WTC11 (cell line): Measurements from ENCODE around the gene EXO5. TPM values are rescaled to one million over a fixed set of nuclear protein-coding genes. Genes with fewer than 3 reads are reported as not detected.

Experiments used
- ATAC-seq: fragments of 200-7000 bp; cut with Tn5 transposase; 2 replicates; pipeline ENCODE4 v1.10.0; 2021; ENCODE audit warnings: mild to moderate bottlenecking, moderate library complexity
- Bru-seq: library from RNA; stranded (reverse); fragments of 400-500 nt; gene quantifications from one replicate; lab custom pipeline; 2021; lab: Mats Ljungman, UMichigan
- CTCF ChIA-PET: fragments of 300-600 bp; sonication (Branson Sonifier 250); formaldehyde crosslinking; loops from one replicate; lab custom pipeline; 2021; ENCODE audit warnings: antibody characterized with exemption; lab: Charles Lee
- POLR2A ChIA-PET: fragments of 350-600 bp; sonication (Branson Sonifier 250); formaldehyde crosslinking; loops from one replicate; lab custom pipeline; 2021; ENCODE audit warnings: antibody characterized with exemption; lab: Charles Lee
- DNase-seq: peaks from one replicate; pipeline ENCODE4 v3.0.0; 2021; ENCODE audit warnings: low spot score
- H3K27ac Mint-ChIP-seq: 2 replicates; pipeline ENCODE4 v1.8.0; 2021; ENCODE audit warnings: mixed read lengths
- H3K27me3 Mint-ChIP-seq: 2 replicates; pipeline ENCODE4 v1.8.0; 2021; ENCODE audit warnings: low read depth, mild to moderate bottlenecking, moderate library complexity, mixed read lengths
- H3K36me3 Mint-ChIP-seq: 2 replicates; pipeline ENCODE4 v1.8.0; 2021; ENCODE audit warnings: mixed read lengths
- H3K4me1 Mint-ChIP-seq: 2 replicates; pipeline ENCODE4 v1.8.0; 2022; ENCODE audit warnings: mixed read lengths
- H3K4me3 Mint-ChIP-seq: 2 replicates; pipeline ENCODE4 v1.8.0; 2021; ENCODE audit warnings: mild to moderate bottlenecking, moderate library complexity, mixed read lengths
- H3K9me3 Mint-ChIP-seq: 2 replicates; pipeline ENCODE4 v1.8.0; 2021; ENCODE audit warnings: mixed read lengths
- AR ChIP-seq: fragments of 250-450 bp; sonication (Bioruptor Pico); IDR thresholded peaks from 2 replicates; pipeline ENCODE4 v1.9.0; 2021; ENCODE audit warnings: mild to moderate bottlenecking
- E2F1 ChIP-seq: sonication (generic); formaldehyde crosslinking; IDR thresholded peaks from 2 replicates; pipeline ENCODE4 v1.8.0; 2022; ENCODE audit warnings: mild to moderate bottlenecking, missing genetic modification reagents
- ESRRA ChIP-seq: sonication (generic); formaldehyde crosslinking; IDR thresholded peaks from 2 replicates; pipeline ENCODE4 v1.8.1; 2022; ENCODE audit warnings: mild to moderate bottlenecking, missing genetic modification reagents, borderline replicate concordance
- FOXJ3 ChIP-seq: sonication (generic); formaldehyde crosslinking; IDR thresholded peaks from 2 replicates; pipeline ENCODE4 v1.9.0; 2021; ENCODE audit warnings: missing genetic modification reagents, mild to moderate bottlenecking, borderline replicate concordance
- FOXP4 ChIP-seq: sonication (generic); formaldehyde crosslinking; IDR thresholded peaks from 2 replicates; pipeline ENCODE4 v1.8.0; 2022; ENCODE audit warnings: mild to moderate bottlenecking, missing genetic modification reagents
- HMGA2 ChIP-seq: fragments of 250-450 bp; sonication (Bioruptor Pico); IDR thresholded peaks from 2 replicates; pipeline ENCODE4 v1.4.0; 2021; ENCODE audit warnings: mild to moderate bottlenecking, moderate library complexity
- MLX ChIP-seq: sonication (generic); formaldehyde crosslinking; IDR thresholded peaks from 2 replicates; pipeline ENCODE4 v1.8.1; 2023; ENCODE audit warnings: mild to moderate bottlenecking, missing genetic modification reagents, moderate library complexity
- PRRX2 ChIP-seq: fragments of 250-450 bp; sonication (Bioruptor Pico); IDR thresholded peaks from 2 replicates; pipeline ENCODE4 v1.8.0; 2021; ENCODE audit warnings: mild to moderate bottlenecking
- TP53 ChIP-seq: sonication (generic); formaldehyde crosslinking; IDR thresholded peaks from 2 replicates; pipeline ENCODE4 v1.8.1; 2023; ENCODE audit warnings: mild to moderate bottlenecking, missing genetic modification reagents
- ZBTB43 ChIP-seq: sonication (generic); formaldehyde crosslinking; IDR thresholded peaks from 2 replicates; pipeline ENCODE4 v1.8.1; 2023; ENCODE audit warnings: mild to moderate bottlenecking, missing genetic modification reagents
- ZNF425 ChIP-seq: fragments of 250-450 bp; sonication (Bioruptor Pico); conservative IDR thresholded peaks from 2 replicates; pipeline ENCODE4 v1.9.0; 2021; ENCODE audit warnings: mild to moderate bottlenecking
- ZSCAN18 ChIP-seq: fragments of 250-450 bp; sonication (Bioruptor Pico); IDR thresholded peaks from 2 replicates; pipeline ENCODE4 v2.1.2; 2022; ENCODE audit warnings: mild to moderate bottlenecking, moderate library complexity
- long read RNA-seq, 3 experiments: library from RNA in 1 of 3; library from capped mRNA in 1 of 3; library from polyadenylated mRNA in 1 of 3; unstranded in 2 of 3; stranded (forward) in 1 of 3; transcript quantifications; one replicate each; pipeline ENCODE4 v2.0.0, GENCODE V29; 2021
- total RNA-seq: library from RNA; stranded (reverse); gene quantifications from 3 replicates; pipeline ENCODE4 v1.2.3, GENCODE V29; 2021
- TF ChIP-seq, protein P1 (sequence below): fragments of 200-600 bp; IDR thresholded peaks from 2 replicates; pipeline ENCODE4 v1.8.0; 2022; ENCODE audit warnings: antibody characterized with exemption
- TF ChIP-seq, protein P2 (sequence below): sonication (generic); formaldehyde crosslinking; IDR thresholded peaks from 2 replicates; pipeline ENCODE4 v1.8.1; 2022; ENCODE audit warnings: mild to moderate bottlenecking, missing genetic modification reagents, moderate library complexity, borderline replicate concordance
- TF ChIP-seq, protein P3 (sequence below): sonication (generic); formaldehyde crosslinking; IDR thresholded peaks from 2 replicates; pipeline ENCODE4 v1.8.0; 2022; ENCODE audit warnings: mild to moderate bottlenecking, missing genetic modification reagents

Gene EXO5
- total RNA-seq: 5.5 to 9.8 TPM (median 8.7 TPM) in 3 replicates
- percentile 72 among the genes with signal in this experiment for Bru-seq, nascent RNA
- long read RNA-seq, experiment 1, partial matches to known transcripts: 1 of 23 reads
- long read RNA-seq, experiment 1, other reads (novel, unspliced or antisense): 2 of 23 reads
- long read RNA-seq, experiment 2, partial matches to known transcripts: 0 of 11 reads
- long read RNA-seq, experiment 2, other reads (novel, unspliced or antisense): 4 of 11 reads
- long read RNA-seq, experiment 3, partial matches to known transcripts: 2 of 9 reads
- long read RNA-seq, experiment 3, other reads (novel, unspliced or antisense): 2 of 9 reads

- peaks cover 18% of the 10 kb centered on the region for H3K36me3 Mint-ChIP-seq
- ChIA-PET CTCF (interaction anchor here (0.6 to 2.0 kb wide), 4 partner anchors 23 to 444 kb away, joined by 3 to 12 read pairs (median 4); partner anchors contain the start of gene ZNF684), POLR2A (interaction anchor here (1.8 kb wide), 1 partner anchor 23 kb away, joined by 4 read pairs; the partner anchor contains the start of gene ZNF684)
- H3K27me3 Mint-ChIP-seq: peaks cover 15% of the 10 kb centered on the region
- DNase-seq: peak; percentile 55
- H3K4me1 Mint-ChIP-seq: peaks cover 6% of the 10 kb centered on the region
- H3K4me3 Mint-ChIP-seq: peak within 1 kb of the TSS; percentile 78
- peak; percentile 95 for ATAC-seq
- no peak within 1 kb of the TSS for H3K27ac Mint-ChIP-seq
- peaks cover 23% of the 10 kb centered on the region for H3K9me3 Mint-ChIP-seq
- TF ChIP-seq ESRRA (CRISPR knock-in tag) (no peak), FOXP4 (CRISPR knock-in tag) (no peak), ZBTB43 (CRISPR knock-in tag) (no peak; the same call in 1 of the 2 replicates), MLX (no peak), PRRX2 (CRISPR knock-in tag) (no peak), HMGA2 (CRISPR knock-in tag) (no peak), FOXJ3 (CRISPR knock-in tag) (no peak), TP53 (CRISPR knock-in tag) (peak; percentile 50; the same call in 1 of the 2 replicates), E2F1 (CRISPR knock-in tag) (no peak), ZSCAN18 (CRISPR knock-in tag) (no peak), AR (CRISPR knock-in tag) (no peak), ZNF425 (CRISPR knock-in tag) (no peak)
- TF ChIP-seq, protein P1, sequence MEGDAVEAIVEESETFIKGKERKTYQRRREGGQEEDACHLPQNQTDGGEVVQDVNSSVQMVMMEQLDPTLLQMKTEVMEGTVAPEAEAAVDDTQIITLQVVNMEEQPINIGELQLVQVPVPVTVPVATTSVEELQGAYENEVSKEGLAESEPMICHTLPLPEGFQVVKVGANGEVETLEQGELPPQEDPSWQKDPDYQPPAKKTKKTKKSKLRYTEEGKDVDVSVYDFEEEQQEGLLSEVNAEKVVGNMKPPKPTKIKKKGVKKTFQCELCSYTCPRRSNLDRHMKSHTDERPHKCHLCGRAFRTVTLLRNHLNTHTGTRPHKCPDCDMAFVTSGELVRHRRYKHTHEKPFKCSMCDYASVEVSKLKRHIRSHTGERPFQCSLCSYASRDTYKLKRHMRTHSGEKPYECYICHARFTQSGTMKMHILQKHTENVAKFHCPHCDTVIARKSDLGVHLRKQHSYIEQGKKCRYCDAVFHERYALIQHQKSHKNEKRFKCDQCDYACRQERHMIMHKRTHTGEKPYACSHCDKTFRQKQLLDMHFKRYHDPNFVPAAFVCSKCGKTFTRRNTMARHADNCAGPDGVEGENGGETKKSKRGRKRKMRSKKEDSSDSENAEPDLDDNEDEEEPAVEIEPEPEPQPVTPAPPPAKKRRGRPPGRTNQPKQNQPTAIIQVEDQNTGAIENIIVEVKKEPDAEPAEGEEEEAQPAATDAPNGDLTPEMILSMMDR: no peak
- TF ChIP-seq, protein P2, sequence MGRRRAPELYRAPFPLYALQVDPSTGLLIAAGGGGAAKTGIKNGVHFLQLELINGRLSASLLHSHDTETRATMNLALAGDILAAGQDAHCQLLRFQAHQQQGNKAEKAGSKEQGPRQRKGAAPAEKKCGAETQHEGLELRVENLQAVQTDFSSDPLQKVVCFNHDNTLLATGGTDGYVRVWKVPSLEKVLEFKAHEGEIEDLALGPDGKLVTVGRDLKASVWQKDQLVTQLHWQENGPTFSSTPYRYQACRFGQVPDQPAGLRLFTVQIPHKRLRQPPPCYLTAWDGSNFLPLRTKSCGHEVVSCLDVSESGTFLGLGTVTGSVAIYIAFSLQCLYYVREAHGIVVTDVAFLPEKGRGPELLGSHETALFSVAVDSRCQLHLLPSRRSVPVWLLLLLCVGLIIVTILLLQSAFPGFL (CRISPR knock-in tag): 0 out of 2 replicates have a peak, but pooled peaks have one; percentile 30
- TF ChIP-seq, protein P3, sequence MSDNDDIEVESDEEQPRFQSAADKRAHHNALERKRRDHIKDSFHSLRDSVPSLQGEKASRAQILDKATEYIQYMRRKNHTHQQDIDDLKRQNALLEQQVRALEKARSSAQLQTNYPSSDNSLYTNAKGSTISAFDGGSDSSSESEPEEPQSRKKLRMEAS (CRISPR knock-in tag): peak; percentile 84; the same call in 1 of the 2 replicates
These were observed at the start of gene EXO5 for GRCh38 chr1:40508375-40509341. EXO5 (plus strand) TSS chr1:40508767; CDS start chr1:40514545, 5,778 bp downstream.
